Measurements from ENCODE around the gene GLYATL1B.
A peak's percentile ranks its signal among the peaks of the same experiment; 100 is the strongest.
"Not testable (repeated sequence)": the region's sequence is repeated elsewhere in the genome, so short reads cannot be mapped to it uniquely, and the experiment has no call there.

The GLYATL1B gene

DNA sequence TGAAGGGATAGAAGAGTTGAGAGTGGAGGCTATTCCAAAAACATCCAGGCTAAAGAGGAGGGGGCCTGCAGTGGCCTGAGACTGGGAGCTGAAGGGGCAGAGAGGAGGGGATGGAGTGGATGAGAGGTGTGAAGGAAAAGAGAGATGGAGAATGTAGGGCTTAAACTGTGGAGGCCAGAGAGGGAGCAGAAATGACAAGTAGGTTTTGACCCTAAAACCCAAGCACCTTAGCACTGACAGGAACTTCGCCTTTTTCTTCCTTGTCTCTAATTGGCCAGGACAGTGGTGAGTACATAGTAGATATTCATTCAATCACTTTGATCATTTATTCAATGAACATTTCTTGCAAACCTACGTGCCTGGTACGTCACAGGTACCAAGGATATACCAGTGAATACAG lies 28.2 kb downstream of the GLYATL1B start:
- Mint-ChIP-seq H3K4me1 (ENCODE audit: low read depth) (peaks cover 10% of the 10 kb centered on the region), H3K27ac (no peak overlapping the region), H3K4me3 (no peak overlapping the region), H3K9me3 (peaks cover 16% of the 10 kb centered on the region), H3K27me3 (no peaks in the 10 kb centered on the region), H3K36me3 (ENCODE audit: low read depth) (peaks cover 91% of the 10 kb centered on the region)
- no peak for DNase-seq

- Mint-ChIP-seq H3K36me3 (ENCODE audit: low read depth) (peaks cover 84% of the 10 kb centered on the region), H3K4me1 (ENCODE audit: low read depth) (peaks cover 6% of the 10 kb centered on the region)
Observed at GRCh38 chr11:59115553-59115952, 29.4 kb downstream of the GLYATL1B start.

DNA sequence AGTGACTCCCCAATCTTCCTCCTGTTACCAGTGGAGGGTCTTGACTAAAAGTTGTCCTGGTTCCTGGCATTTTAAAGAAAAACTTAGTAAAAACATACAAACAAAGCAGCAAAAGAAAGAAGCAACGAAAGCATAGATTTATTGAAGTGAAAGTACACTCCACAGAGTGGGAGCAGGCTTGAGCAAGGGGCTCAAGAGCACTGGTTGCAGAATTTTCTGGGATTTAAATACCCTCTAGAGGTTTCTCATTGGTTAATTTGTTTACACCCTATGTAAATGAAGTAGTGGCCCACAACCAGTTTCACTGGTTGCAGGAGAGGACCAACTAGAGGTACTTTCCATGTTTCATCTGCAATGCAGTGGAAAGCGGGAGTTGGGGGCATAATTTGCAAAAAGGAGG lies 31.7 kb downstream of the GLYATL1B start:
- no peak for DNase-seq
- no peak overlapping the region for H3K27ac Mint-ChIP-seq
- H3K27me3 Mint-ChIP-seq, result no peaks in the 10 kb centered on the region
- peaks cover 72% of the 10 kb centered on the region for H3K36me3 Mint-ChIP-seq (ENCODE audit: low read depth)
- no peaks in the 10 kb centered on the region for H3K4me1 Mint-ChIP-seq (ENCODE audit: low read depth)
- H3K4me3 Mint-ChIP-seq, result no peak overlapping the region
- peaks cover 16% of the 10 kb centered on the region for H3K9me3 Mint-ChIP-seq

More at GRCh38 chr11:59115553-59115952, 29.4 kb downstream of the GLYATL1B start:
- DNase-seq, result no peak
- H3K27me3 Mint-ChIP-seq, result no peaks in the 10 kb centered on the region
- no peak overlapping the region for H3K27ac Mint-ChIP-seq
- H3K4me3 Mint-ChIP-seq, result no peak overlapping the region
- H3K9me3 Mint-ChIP-seq, result peaks cover 16% of the 10 kb centered on the region

- no peak overlapping the region for H3K4me3 Mint-ChIP-seq
- peaks cover 16% of the 10 kb centered on the region for H3K9me3 Mint-ChIP-seq
- no peaks in the 10 kb centered on the region for H3K4me1 Mint-ChIP-seq (ENCODE audit: low read depth)
- H3K27me3 Mint-ChIP-seq, result no peaks in the 10 kb centered on the region
- H3K36me3 Mint-ChIP-seq (ENCODE audit: low read depth), result peaks cover 60% of the 10 kb centered on the region
- no peak overlapping the region for H3K27ac Mint-ChIP-seq
- DNase-seq, result no peak
Observed at GRCh38 chr11:59119826-59120225, 33.7 kb downstream of the GLYATL1B start.

- Mint-ChIP-seq H3K27me3 (no peaks in the 10 kb centered on the region), H3K27ac (no peak overlapping the region), H3K9me3 (peaks cover 8% of the 10 kb centered on the region), H3K4me3 (peak overlapping the region; percentile 45), H3K4me1 (ENCODE audit: low read depth) (peaks cover 7% of the 10 kb centered on the region), H3K36me3 (ENCODE audit: low read depth) (peaks cover 62% of the 10 kb centered on the region)
- peak; percentile 95 for DNase-seq
Observed at GRCh38 chr11:59135648-59136461, 49.7 kb downstream of the GLYATL1B start.

GRCh38 chr11:59136551-59136950 lies 50.4 kb downstream of the GLYATL1B start:
- not testable (repeated sequence) for H3K27me3 Mint-ChIP-seq, DNase-seq, H3K9me3 Mint-ChIP-seq, H3K4me3 Mint-ChIP-seq, H3K27ac Mint-ChIP-seq
- peaks cover 55% of the 10 kb centered on the region for H3K36me3 Mint-ChIP-seq (ENCODE audit: low read depth)
- H3K4me1 Mint-ChIP-seq (ENCODE audit: low read depth), result peaks cover 14% of the 10 kb centered on the region

- Mint-ChIP-seq H3K27ac (no peak overlapping the region), H3K4me3 (no peak overlapping the region), H3K27me3 (no peaks in the 10 kb centered on the region), H3K36me3 (ENCODE audit: low read depth) (peaks cover 50% of the 10 kb centered on the region), H3K4me1 (ENCODE audit: low read depth) (peaks cover 21% of the 10 kb centered on the region), H3K9me3 (peaks cover 1% of the 10 kb centered on the region)
- DNase-seq, result no peak
Observed at GRCh38 chr11:59137190-59137589, 51.1 kb downstream of the GLYATL1B start.

DNA sequence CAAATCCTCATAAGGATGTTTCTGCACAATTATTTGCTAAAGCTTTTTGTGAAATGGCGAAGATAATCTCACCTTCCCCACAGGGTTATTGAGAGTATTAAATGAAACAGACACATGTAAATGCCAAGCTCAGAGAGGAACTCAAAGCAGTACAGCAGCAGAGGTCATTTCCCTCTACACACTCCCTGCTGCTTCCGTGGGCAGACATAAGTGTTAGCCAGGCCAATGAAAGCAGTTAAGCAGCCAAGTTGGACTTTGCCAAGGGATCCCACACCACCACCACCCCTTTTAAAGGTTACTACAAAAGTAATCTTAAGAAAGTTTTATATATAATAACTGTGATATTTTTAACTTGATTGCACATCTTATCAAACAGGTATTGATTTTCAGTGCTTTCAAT lies 52.5 kb downstream of the GLYATL1B start:
- no peaks in the 10 kb centered on the region for H3K9me3 Mint-ChIP-seq
- no peak overlapping the region for H3K27ac Mint-ChIP-seq
- peaks cover 50% of the 10 kb centered on the region for H3K36me3 Mint-ChIP-seq (ENCODE audit: low read depth)
- DNase-seq, result no peak
- H3K4me1 Mint-ChIP-seq (ENCODE audit: low read depth), result peaks cover 32% of the 10 kb centered on the region
- no peaks in the 10 kb centered on the region for H3K27me3 Mint-ChIP-seq
- H3K4me3 Mint-ChIP-seq, result no peak overlapping the region

DNA sequence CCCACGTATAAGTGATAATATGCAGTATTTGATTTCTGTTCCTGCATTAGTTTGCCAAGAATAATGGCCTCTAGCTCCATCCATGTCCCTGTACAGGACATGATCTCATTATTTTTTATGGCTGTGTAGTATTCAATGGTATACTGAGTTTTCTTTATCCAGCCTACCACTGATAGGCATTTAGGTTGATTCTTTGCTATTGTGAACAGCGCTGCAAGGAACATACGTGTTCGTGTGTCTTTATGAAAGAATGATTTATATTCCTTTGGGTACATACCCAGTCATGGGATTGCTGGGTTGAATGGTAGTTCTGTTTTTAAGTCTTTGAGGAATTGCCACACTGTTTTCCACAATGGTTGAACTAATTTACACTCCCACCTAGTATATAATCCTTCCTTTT lies 55.1 kb downstream of the GLYATL1B start:
- H3K4me3 Mint-ChIP-seq, result peak overlapping the region; percentile 94
- H3K4me1 Mint-ChIP-seq (ENCODE audit: low read depth), result peaks cover 45% of the 10 kb centered on the region
- no peaks in the 10 kb centered on the region for H3K9me3 Mint-ChIP-seq
- no peak for DNase-seq
- no peak overlapping the region for H3K27ac Mint-ChIP-seq
- no peaks in the 10 kb centered on the region for H3K27me3 Mint-ChIP-seq
- peaks cover 52% of the 10 kb centered on the region for H3K36me3 Mint-ChIP-seq (ENCODE audit: low read depth)

DNA sequence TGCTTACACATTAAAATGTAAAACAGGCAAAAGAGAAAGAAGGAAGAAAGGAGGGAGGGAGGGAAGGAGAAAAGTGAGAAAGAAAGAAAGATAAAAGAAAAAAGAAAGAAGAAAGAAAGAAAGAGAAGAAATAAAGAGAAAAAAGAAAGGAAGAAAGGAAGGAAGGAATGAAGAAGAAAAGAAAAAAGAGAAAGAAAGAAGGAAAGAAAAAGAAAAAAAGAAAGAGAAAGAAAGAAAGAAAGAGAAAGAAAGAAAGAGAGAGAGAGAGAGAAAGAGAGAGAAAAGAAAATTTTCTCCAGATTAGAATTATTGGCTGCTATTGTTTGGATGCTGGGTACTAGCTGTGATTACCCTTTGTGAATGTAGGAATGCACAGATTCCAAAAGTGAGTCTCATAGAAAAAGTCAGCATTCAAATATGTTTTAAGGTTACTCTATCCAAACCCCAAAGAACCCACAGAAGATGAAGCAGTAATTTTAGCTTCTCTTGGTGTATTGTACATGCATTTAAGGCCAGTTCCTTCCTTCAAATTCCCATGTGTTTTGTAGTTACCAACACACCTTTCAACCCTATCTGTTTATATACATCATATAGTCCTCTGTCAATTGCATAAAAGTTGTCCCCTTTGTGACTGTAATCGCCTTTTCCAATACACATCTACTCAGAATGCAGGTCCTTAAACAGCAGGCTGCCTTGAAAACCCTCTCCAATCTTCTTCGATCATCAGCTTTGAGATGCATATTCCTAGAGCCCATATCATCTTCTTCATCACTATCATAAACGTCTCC lies 55.8 kb downstream of the GLYATL1B start:
- H3K27me3 Mint-ChIP-seq, result no peaks in the 10 kb centered on the region
- no peak for DNase-seq
- H3K36me3 Mint-ChIP-seq (ENCODE audit: low read depth), result peaks cover 59% of the 10 kb centered on the region
- peak overlapping the region; percentile 95 for H3K27ac Mint-ChIP-seq
- peak overlapping the region; percentile 94 for H3K4me3 Mint-ChIP-seq
- peaks cover 51% of the 10 kb centered on the region for H3K4me1 Mint-ChIP-seq (ENCODE audit: low read depth)
- no peaks in the 10 kb centered on the region for H3K9me3 Mint-ChIP-seq

- peak; percentile 86 for DNase-seq
- Mint-ChIP-seq H3K36me3 (ENCODE audit: low read depth) (peaks cover 61% of the 10 kb centered on the region), H3K9me3 (no peaks in the 10 kb centered on the region), H3K27ac (peak within 1 kb of the TSS; percentile 95), H3K4me3 (peak within 1 kb of the TSS; percentile 94), H3K4me1 (ENCODE audit: low read depth) (peaks cover 59% of the 10 kb centered on the region), H3K27me3 (no peaks in the 10 kb centered on the region)
Observed at GRCh38 chr11:59142530-59143507, 56.7 kb downstream of the GLYATL1B start, which contains the start of gene FAM111A. Gene FAM111A, plus strand, starts transcription at chr11:59142856. Its CDS starts 6,017 bp downstream, at chr11:59148873.

GRCh38 chr11:59144096-59144495 lies 58.0 kb downstream of the GLYATL1B start:
- Mint-ChIP-seq H3K4me3 (peak overlapping the region; percentile 94), H3K27me3 (no peaks in the 10 kb centered on the region), H3K27ac (peak overlapping the region; percentile 95), H3K9me3 (no peaks in the 10 kb centered on the region), H3K36me3 (ENCODE audit: low read depth) (peaks cover 67% of the 10 kb centered on the region), H3K4me1 (ENCODE audit: low read depth) (peaks cover 64% of the 10 kb centered on the region)
- no peak for DNase-seq

Measured in activated T-cell treated with anti-CD3 and anti-CD28 coated beads, Interleukin-2, amount 50 U/mL, for 24 hours (primary cell).